Smooth muscle cell of the umbilical artery (primary cell): ENCODE data around the gene PTGR2. TPM values are rescaled to one million over a fixed set of nuclear protein-coding genes. Genes with fewer than 3 reads are reported as not detected.

Source experiments
- total RNA-seq: library from RNA; depleted of rRNA; stranded (reverse); fragments of >200 nt; gene quantifications from 2 replicates; pipeline ENCODE4 v1.2.3, GENCODE V29; 2014

PTGR2 gene
- 4.7 and 8.3 TPM in 2 replicates for total RNA-seq

DNA sequence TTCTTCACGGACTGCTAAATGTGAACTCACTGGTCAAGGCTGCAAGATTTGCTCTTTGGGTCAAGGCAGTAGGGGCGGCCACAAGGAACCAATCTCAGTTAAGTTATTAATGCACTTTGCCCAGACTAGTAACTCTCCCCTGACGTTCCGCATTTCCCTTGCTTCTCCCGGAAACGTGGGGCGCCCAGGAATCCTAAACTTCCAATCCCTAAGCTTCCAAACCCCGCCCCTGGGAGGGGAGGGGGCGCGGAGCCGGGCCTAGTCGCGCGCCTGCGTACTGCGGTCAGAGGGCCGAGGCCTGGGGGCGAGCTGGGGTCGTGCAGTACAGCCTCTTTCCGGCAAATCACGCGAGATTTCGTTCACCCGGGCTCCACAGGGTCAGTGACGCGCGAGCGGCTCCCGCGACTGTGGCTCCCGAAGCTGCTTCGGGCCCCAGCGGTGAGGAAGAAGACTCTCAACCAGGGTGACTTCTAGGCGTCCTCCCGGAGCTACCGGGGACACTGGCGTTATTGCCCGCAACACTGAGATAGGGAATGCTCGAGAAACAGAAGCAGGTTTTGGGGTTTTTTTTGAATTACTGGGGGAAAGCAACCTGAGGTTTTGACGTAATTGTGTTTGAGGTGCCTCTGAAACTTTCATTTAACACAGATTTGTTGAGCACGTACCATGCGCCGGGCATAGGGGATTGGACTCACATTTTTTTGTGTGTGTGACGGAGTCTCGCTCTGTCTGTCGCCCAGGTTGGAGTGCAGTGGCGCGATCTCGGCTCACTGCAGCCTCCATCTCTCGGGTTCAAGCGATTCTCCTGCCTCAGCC, at the start of gene PTGR2:
PTGR2 (plus strand) TSS at position 265 of the 816 bp plus-strand sequence. CDS start 7,032 bp downstream, outside the sequence.

DNA sequence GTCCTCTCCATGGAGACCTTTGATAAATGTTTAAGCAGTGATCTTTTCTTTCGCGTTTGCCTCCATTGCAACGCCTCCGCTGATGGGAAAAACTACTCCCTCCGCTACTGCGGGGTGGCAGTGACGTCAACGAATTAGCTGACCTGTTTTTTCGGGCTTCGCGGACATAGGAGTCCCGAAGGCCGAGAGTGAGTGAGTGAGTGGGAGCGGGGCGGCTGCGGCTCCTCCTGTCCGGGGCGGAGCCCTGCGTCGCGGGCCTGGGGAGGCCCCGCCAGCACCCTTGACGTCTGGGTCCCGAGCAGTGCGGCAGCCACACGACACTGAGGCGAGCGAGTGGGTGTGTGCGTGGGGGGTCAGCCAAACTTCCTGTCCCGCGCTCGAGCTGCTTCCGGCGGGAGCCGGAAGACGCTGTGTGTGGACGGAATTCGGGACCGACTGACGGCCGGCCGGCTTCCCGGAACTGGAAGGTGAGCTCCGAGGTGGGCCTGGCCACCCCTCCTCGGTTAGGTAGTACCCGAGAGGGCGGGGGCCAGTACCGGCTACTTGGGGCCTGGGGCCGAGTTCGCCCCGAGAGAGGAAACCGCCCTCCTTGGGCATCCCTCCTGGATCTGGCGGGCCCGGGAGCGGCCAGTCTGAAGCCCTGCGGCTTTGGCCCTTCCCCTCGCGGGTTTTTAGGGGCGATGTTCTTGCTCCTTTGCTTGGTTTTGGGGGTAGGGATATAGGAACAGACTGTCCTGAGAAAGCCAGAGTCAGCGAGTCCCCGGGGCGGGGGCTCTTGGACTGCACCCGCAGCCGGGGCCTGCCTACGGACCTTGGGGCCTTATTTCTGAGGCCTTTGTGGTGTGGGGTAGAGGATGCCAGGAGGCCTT, 35.1 kb downstream of the PTGR2 start, which contains the start of gene ZNF410:
ZNF410 (plus strand) TSS at position 411 of the 869 bp plus-strand sequence. CDS start 5,317 bp downstream, outside the sequence.

Other genes with a start within 250 kb of the PTGR2 start
- gene ACOT6, start 239.3 kb upstream of the PTGR2 start, total RNA-seq = not detected in 2 replicates
- gene DNAL1, start 206.8 kb upstream of the PTGR2 start, total RNA-seq = 11.3 and 17.5 TPM in 2 replicates
- gene PNMA1, start 137.4 kb upstream of the PTGR2 start, total RNA-seq = 28.5 and 36.6 TPM in 2 replicates
- 66.9 and 72.5 TPM in 2 replicates for gene ZNF410, start 35.0 kb downstream of the PTGR2 start, total RNA-seq
- 4.2 and 4.4 TPM in 2 replicates for gene FAM161B, start 98.3 kb downstream of the PTGR2 start, total RNA-seq
- 26.4 and 27.0 TPM in 2 replicates for gene COQ6, start 98.5 kb downstream of the PTGR2 start, total RNA-seq
- gene ENTPD5, start 167.5 kb downstream of the PTGR2 start, total RNA-seq = 18.7 and 19.0 TPM in 2 replicates
- 6.9 and 11.3 TPM in 2 replicates for gene BBOF1, start 167.5 kb downstream of the PTGR2 start, total RNA-seq
- gene ALDH6A1, start 232.6 kb downstream of the PTGR2 start, total RNA-seq = 17.4 and 45.4 TPM in 2 replicates
- gene LIN52, start 233.1 kb downstream of the PTGR2 start, total RNA-seq = 7.8 and 9.2 TPM in 2 replicates